ENCODE measurements around the gene XPA. TPM values are rescaled to one million over a fixed set of nuclear protein-coding genes. Genes with fewer than 3 reads are reported as not detected.
A peak's percentile ranks its signal among the peaks of the same experiment; 100 is the strongest.

XPA gene
- total RNA-seq, 1 donor from 2014 or later, result 13.7 TPM

- no peak overlapping the region for H3K4me3 Mint-ChIP-seq
- H3K27ac Mint-ChIP-seq, result no peak overlapping the region
- H3K27me3 Mint-ChIP-seq, result peaks cover 40% of the 10 kb centered on the region
- no peaks in the 10 kb centered on the region for H3K36me3 Mint-ChIP-seq
- H3K9me3 Mint-ChIP-seq, result no peaks in the 10 kb centered on the region
- DNase-seq (ENCODE audit: extremely low spot score, unreplicated experiment), result no peak
- H3K4me1 Mint-ChIP-seq (ENCODE audit: unreplicated experiment), result peaks cover 8% of the 10 kb centered on the region
- peak; percentile 90 for TF ChIP-seq CTCF (conservative IDR thresholded peaks at IDR 0.05)
These were observed 13.4 kb upstream of the XPA start for GRCh38 chr9:97710356-97711222.

GRCh38 chr9:97706246-97706645 is 9.1 kb upstream of the XPA start:
- no peak for DNase-seq (ENCODE audit: extremely low spot score, unreplicated experiment)
- H3K4me1 Mint-ChIP-seq (ENCODE audit: unreplicated experiment), result peaks cover 17% of the 10 kb centered on the region

GRCh38 chr9:97705354-97705950 is 8.3 kb upstream of the XPA start:
- no peak overlapping the region for H3K4me3 Mint-ChIP-seq
- no peak for DNase-seq (ENCODE audit: extremely low spot score, unreplicated experiment)
- H3K27ac Mint-ChIP-seq, result no peak overlapping the region
- no peak for TF ChIP-seq CTCF (conservative IDR thresholded peaks at IDR 0.05)
- H3K36me3 Mint-ChIP-seq, result no peaks in the 10 kb centered on the region
- no peaks in the 10 kb centered on the region for H3K9me3 Mint-ChIP-seq
- H3K27me3 Mint-ChIP-seq, result peaks cover 23% of the 10 kb centered on the region
- peaks cover 11% of the 10 kb centered on the region for H3K4me1 Mint-ChIP-seq (ENCODE audit: unreplicated experiment)

More at GRCh38 chr9:97706246-97706645, 9.1 kb upstream of the XPA start:
- Mint-ChIP-seq H3K9me3 (no peaks in the 10 kb centered on the region), H3K27me3 (peaks cover 29% of the 10 kb centered on the region), H3K4me3 (no peak overlapping the region), H3K27ac (no peak overlapping the region), H3K36me3 (no peaks in the 10 kb centered on the region)
- no peak for TF ChIP-seq CTCF (conservative IDR thresholded peaks at IDR 0.05)

- TF ChIP-seq CTCF (conservative IDR thresholded peaks at IDR 0.05), result no peak
- H3K4me3 Mint-ChIP-seq, result no peak overlapping the region
- peak overlapping the region; percentile 91 for H3K27ac Mint-ChIP-seq
- peaks cover 11% of the 10 kb centered on the region for H3K4me1 Mint-ChIP-seq (ENCODE audit: unreplicated experiment)
- H3K27me3 Mint-ChIP-seq, result peaks cover 20% of the 10 kb centered on the region
- DNase-seq (ENCODE audit: extremely low spot score, unreplicated experiment), result no peak
- H3K36me3 Mint-ChIP-seq, result no peaks in the 10 kb centered on the region
- no peaks in the 10 kb centered on the region for H3K9me3 Mint-ChIP-seq
These were observed 7.7 kb upstream of the XPA start for GRCh38 chr9:97704851-97705250.

GRCh38 chr9:97704345-97704677 is 7.2 kb upstream of the XPA start:
- no peak for DNase-seq (ENCODE audit: extremely low spot score, unreplicated experiment)
- no peak for TF ChIP-seq CTCF (conservative IDR thresholded peaks at IDR 0.05)
- H3K36me3 Mint-ChIP-seq, result no peaks in the 10 kb centered on the region
- H3K9me3 Mint-ChIP-seq, result no peaks in the 10 kb centered on the region
- peaks cover 11% of the 10 kb centered on the region for H3K4me1 Mint-ChIP-seq (ENCODE audit: unreplicated experiment)
- H3K4me3 Mint-ChIP-seq, result no peak overlapping the region
- peaks cover 19% of the 10 kb centered on the region for H3K27me3 Mint-ChIP-seq
- peak overlapping the region; percentile 91 for H3K27ac Mint-ChIP-seq
